Right cardiac atrium (tissue), 5 donors: ENCODE results near the gene NKAIN1. TPM values are rescaled to one million over a fixed set of nuclear protein-coding genes. Genes with fewer than 3 reads are reported as not detected.

Experiments
- ATAC-seq, 2 donors: fragments of 200-7000 bp; cut with Tn5 transposase; one replicate each; pipeline versions ENCODE4 v1.8.0 to v1.9.1; 2020; ENCODE audit warnings: moderate library complexity in 2 of 2, mild to moderate bottlenecking in 1 of 2
- DNase-seq, 3 donors: peaks; one replicate each; pipeline ENCODE4 v3.0.0-alpha.2; 2020
- H3K27ac ChIP-seq: one replicate; pipeline ENCODE4 v1.5.1; 2013; ENCODE audit warnings: mild to moderate bottlenecking, low read length, control low read depth, moderate library complexity
- H3K27me3 ChIP-seq: one replicate; pipeline ENCODE4 v1.6.1; 2013; ENCODE audit not compliant: control insufficient read depth, insufficient read depth
- H3K4me1 ChIP-seq: one replicate; pipeline ENCODE4 v1.6.1; 2013; ENCODE audit warnings: low read length; ENCODE audit not compliant: control insufficient read depth, insufficient read depth
- H3K4me3 ChIP-seq: one replicate; pipeline ENCODE4 v1.5.1; 2013; ENCODE audit warnings: low read length, control low read depth
- H3K9me3 ChIP-seq: one replicate; pipeline ENCODE4 v1.6.1; 2013; ENCODE audit warnings: low read length; ENCODE audit not compliant: control insufficient read depth
- WGBS: extraction: QIAGEN DNeasy Blood & Tissue Kit; methylation state at CpG from one replicate; pipeline ENCODE4 v1.1.7; 2013; 5-methylcytosine and 5-hydroxymethylcytosine counted together
- intact Hi-C, 4 donors: fragments of 100-400 bp; cut with DNase I; formaldehyde crosslinking; loops; one replicate each; pipeline versions ENCODE4 v1.11.0 to v1.14.0; 2022 to 2023
- polyA plus RNA-seq: library from polyadenylated mRNA; stranded (reverse); fragments of 200-250 nt; gene quantifications from one replicate; pipeline ENCODE4 v1.2.3, GENCODE V29; 2013
- total RNA-seq, 4 donors: library from RNA; stranded (reverse); fragmentation: NEBNext Ultra II Directional; extraction: Animal tissue kit (Norgen Biotek cat#: 25700); gene quantifications; one replicate each; pipeline ENCODE4 v1.2.1, GENCODE V29; 2021
- donor health status: healthy with polysubstance abuse.
- donor health status: DM: no; HTN: yes; CAD: no.
- donor health status: DM: no; HTN: no; CAD: no.
- donor health status: DM: no; HTN: yes; CAD: no; lungs with severe emphysema.
- donor health status: DM: yes; HTN: yes; CAD: no.

The NKAIN1 gene
- total and polyA plus RNA-seq, 5 donors, result 0.02 TPM; not detected in 4

DNA sequence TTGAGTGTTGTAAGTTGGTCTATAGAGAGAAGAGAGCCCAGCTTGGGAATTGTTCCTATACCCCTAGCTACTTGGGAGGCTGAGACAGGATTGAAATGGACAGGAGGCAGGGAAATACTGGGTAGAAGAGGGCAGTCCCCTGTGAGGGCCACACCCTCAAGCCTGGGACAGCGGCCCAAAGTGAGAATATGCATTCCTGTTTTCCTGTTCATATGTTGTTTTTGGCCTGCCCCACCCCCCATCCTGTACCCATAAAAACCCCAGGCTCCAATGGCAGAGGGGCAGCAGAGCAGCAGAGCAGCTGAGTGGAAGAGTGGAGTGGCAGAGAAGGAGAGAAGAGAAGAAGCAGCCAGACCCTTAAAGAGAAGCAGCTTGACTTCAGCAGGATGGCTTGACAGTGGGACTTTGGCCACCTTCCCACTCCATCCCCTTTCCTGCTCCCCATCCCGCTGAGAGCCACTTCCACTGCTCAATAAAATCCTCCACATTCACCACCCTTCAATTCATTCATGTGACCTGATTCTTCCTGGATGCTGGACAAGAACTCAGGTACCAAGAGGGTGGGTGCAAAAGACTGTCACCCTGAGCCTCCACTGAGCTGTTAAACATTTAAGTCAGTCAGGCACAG lies 103.6 kb downstream of the NKAIN1 start:
- WGBS, result 73% methylated on average over 2 of the region's 2 CpGs
- Histone ChIP-seq H3K4me1 (no peaks in the 10 kb centered on the region), H3K27me3 (no peaks in the 10 kb centered on the region), H3K27ac (no peak overlapping the region), H3K9me3 (no peaks in the 10 kb centered on the region), H3K4me3 (no peak overlapping the region)
- intact Hi-C loops, result no loop called here
- ATAC-seq, result no peak
- DNase-seq, result no peak

- H3K27ac ChIP-seq, result no peak overlapping the region
- ATAC-seq (no peak), DNase-seq (no peak)
- no peak overlapping the region for H3K4me3 ChIP-seq
- H3K27me3 ChIP-seq, result no peaks in the 10 kb centered on the region
- intact Hi-C loops, result no loop called here
- no peaks in the 10 kb centered on the region for H3K9me3 ChIP-seq
- WGBS, result 86% methylated on average over 7 of the region's 7 CpGs
- H3K4me1 ChIP-seq, result no peaks in the 10 kb centered on the region
Measured at GRCh38 chr1:31133368-31133767, 106.3 kb downstream of the NKAIN1 start.

Other genes starting within 250 kb of the NKAIN1 start
- gene PUM1, start 174.2 kb downstream of the NKAIN1 start, total RNA-seq, result 10 to 100 TPM; 76.5 to 77.2 (median 77.0) TPM
- 21.2 TPM for gene PUM1, start 174.2 kb downstream of the NKAIN1 start, polyA plus RNA-seq
- gene SNRNP40, start 56.9 kb upstream of the NKAIN1 start, total RNA-seq, result 10 to 100 TPM; 20.9 to 28.2 (median 25.3) TPM
- gene SNRNP40, start 56.9 kb upstream of the NKAIN1 start, polyA plus RNA-seq, result 13.9 TPM
- gene ZCCHC17, start 57.1 kb upstream of the NKAIN1 start, total RNA-seq, result 10 to 100 TPM; 14.7 to 21.7 (median 20.0) TPM
- 23.5 TPM for gene ZCCHC17, start 57.1 kb upstream of the NKAIN1 start, polyA plus RNA-seq
- 1,000 to 10,000 TPM; 2,322 to 2,894 (median 2,708) TPM for gene FABP3, start 133.2 kb upstream of the NKAIN1 start, total RNA-seq
- gene FABP3, start 133.2 kb upstream of the NKAIN1 start, polyA plus RNA-seq, result 6,193 TPM
- gene SERINC2, start 173.3 kb upstream of the NKAIN1 start, total RNA-seq, result 1 to 10 TPM; 1.3 to 1.7 (median 1.4) TPM
- 2.5 TPM for gene SERINC2, start 173.3 kb upstream of the NKAIN1 start, polyA plus RNA-seq